GM21447 (cell line): Measurements from ENCODE around the gene ZNF687.
A peak's percentile ranks its signal among the peaks of the same experiment; 100 is the strongest.

Source experiments
- ATAC-seq: cut with Tn5 transposase; IDR thresholded peaks from one replicate; pipeline ENCODE4 v1.9.1; 2021; ENCODE audit not compliant: unreplicated experiment

ZNF687 gene, protein sequence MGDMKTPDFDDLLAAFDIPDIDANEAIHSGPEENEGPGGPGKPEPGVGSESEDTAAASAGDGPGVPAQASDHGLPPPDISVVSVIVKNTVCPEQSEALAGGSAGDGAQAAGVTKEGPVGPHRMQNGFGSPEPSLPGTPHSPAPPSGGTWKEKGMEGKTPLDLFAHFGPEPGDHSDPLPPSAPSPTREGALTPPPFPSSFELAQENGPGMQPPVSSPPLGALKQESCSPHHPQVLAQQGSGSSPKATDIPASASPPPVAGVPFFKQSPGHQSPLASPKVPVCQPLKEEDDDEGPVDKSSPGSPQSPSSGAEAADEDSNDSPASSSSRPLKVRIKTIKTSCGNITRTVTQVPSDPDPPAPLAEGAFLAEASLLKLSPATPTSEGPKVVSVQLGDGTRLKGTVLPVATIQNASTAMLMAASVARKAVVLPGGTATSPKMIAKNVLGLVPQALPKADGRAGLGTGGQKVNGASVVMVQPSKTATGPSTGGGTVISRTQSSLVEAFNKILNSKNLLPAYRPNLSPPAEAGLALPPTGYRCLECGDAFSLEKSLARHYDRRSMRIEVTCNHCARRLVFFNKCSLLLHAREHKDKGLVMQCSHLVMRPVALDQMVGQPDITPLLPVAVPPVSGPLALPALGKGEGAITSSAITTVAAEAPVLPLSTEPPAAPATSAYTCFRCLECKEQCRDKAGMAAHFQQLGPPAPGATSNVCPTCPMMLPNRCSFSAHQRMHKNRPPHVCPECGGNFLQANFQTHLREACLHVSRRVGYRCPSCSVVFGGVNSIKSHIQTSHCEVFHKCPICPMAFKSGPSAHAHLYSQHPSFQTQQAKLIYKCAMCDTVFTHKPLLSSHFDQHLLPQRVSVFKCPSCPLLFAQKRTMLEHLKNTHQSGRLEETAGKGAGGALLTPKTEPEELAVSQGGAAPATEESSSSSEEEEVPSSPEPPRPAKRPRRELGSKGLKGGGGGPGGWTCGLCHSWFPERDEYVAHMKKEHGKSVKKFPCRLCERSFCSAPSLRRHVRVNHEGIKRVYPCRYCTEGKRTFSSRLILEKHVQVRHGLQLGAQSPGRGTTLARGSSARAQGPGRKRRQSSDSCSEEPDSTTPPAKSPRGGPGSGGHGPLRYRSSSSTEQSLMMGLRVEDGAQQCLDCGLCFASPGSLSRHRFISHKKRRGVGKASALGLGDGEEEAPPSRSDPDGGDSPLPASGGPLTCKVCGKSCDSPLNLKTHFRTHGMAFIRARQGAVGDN

DNA sequence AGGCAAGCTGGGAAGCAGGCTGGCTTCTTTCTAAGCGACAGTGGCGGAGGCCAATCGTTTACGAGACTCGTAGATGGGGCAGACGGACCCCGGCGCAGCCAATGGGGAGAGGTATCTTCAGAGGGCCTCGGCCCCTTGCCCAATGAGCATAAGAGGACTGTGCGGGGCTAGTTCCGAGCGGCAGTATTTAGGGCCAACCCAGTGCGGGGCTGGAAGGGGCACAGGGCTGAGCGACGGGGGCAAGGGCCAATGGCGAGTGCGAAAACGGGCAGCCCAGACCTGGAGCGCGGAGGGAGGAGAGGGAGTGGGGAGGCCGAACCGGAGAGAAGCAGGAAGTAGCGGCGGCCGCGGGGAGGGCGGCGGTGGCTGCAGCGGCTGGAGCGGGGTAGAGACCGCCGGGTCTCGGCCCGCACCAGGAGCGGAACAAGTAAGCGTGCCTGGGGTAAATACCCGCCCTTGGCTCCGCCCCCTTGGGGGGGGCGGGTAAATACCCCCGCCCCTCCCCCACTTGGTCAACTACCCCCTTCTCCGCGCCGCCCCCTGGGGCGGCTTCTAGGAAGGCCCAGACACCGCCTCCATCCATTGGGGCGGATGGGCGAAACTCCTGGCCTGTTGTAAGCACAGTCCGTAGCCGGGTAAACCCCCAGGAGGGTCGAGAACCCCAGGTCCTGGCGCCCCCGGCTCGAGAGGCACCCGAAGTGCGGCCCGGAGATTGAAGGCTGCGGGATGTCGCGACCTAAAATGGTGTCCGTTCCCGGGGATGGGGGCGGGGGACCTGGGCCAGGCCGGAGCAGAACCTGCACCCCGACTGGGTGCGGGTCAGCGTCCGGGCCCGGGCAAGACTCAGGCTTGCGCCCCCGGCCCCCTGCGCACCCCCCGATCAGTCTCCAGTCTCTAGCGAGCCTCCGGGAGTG, at the start of gene ZNF687:
Gene ZNF687 (plus strand): TSS at position 331 of the 914 bp plus-strand sequence. CDS start 3,993 bp downstream, outside the sequence.
- peak; percentile 89 for ATAC-seq

DNA sequence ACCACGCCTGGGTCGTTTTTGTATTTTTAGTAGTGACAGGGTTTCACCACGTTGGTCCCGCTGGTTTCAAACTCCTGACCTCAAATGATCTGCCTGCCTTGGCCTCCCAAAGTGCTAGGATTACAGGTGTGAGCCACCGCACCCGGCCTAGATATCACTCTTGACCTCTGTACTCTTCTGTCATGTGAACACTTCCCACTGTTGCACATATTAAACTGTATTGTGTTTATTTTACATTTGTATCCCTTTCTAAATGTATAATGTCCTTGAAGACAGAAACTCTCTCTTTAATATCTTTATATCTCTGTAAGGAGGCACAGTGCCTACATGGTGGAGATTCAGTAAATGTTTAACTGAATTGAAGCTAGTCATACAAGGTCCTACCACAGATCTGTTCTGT, 46.9 kb upstream of the ZNF687 start:
- no peak for ATAC-seq

DNA sequence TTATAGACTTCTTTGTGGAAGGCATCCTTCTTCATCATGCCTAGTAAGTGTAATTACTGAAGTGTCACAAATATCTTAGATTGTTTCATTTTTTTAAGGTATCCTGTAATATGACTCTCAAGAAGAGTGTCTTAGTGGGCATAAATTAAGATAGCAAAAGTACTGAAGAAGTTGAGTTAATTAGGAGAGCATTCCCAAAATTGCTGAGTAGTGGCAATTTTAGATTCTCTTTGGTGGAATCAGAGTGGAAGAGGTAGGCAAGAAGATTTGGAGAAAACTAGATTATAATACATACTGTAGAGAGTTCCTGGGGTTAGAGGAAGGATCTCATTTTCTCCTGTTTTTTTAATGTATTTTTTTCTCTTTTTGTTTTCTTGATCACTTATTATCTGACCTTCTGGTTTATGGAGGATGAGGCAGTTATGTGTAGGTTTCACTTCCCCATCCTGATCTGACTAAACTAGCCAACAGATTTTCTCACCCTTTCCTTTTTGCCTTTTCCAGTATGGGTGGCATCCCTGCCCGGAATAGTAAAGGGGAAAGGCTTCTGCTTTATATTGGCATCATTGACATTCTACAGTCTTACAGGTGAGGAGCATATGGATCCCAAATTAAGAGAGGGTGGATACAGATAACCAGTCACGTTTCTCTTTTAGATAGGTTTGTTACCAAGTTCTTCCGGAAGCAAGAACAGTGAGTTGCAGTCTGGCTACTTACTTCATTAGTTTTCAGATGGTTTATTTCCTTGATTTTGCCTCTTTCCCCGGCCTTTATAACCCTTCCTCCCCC, 44.2 kb upstream of the ZNF687 start:
- ATAC-seq = no peak

DNA sequence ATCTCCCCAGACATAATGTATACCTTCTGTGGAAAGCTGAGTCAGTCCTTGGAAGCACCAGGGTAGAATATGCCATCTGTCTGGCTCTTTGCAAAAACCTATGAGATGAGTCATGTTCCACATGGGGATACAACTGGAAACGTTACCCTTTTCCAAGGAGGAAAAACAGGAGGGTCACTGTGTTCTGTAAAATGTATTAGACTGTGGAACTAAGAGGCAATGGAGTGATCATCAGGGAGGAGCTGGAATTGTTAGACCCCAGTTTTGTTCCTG, 43.7 kb upstream of the ZNF687 start:
- no peak for ATAC-seq

DNA sequence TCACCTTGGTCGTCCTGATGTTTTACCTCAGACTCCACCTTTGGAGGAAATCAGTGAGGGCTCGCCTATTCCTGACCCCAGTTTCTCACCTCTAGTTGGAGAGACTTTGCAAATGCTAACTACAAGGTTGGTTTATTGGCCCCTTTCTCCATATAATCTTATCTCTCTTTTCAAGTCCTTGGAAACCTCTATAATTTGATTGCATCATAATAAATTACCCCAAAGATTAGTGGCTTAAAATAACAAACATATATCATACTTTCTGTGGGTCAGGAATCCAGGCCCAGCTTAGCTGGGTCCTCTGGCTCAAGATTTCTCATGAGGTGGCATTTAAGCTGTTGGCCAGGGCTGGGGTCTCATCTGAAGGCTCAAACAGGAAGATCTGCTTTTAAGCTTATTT, 39.7 kb upstream of the ZNF687 start:
- ATAC-seq = no peak

DNA sequence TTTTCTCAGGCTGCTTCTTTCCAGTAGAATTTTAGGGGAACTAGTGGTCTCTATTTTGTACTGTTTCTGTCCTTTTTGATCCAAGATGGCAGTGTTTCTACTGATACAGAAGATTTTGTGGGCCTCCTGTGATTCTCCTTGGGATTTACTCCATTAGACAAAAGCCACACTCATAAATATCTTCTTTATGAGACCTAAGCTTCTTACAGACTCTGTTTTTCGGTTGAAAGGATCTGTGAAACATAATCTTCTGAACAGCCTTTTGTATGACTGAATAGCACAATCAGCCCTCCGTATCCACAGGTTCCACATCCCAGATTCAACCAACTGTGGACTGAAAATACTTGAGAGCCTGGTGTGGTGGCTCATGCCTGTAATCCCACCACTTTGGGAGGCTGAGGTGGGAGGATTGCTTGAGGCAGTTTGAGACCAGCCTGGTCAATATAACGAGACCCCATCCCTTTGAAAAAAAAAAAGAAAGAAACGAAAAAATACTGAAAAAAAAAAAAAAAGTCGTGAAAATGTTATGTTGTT, 38.3 kb upstream of the ZNF687 start:
- ATAC-seq = no peak

DNA sequence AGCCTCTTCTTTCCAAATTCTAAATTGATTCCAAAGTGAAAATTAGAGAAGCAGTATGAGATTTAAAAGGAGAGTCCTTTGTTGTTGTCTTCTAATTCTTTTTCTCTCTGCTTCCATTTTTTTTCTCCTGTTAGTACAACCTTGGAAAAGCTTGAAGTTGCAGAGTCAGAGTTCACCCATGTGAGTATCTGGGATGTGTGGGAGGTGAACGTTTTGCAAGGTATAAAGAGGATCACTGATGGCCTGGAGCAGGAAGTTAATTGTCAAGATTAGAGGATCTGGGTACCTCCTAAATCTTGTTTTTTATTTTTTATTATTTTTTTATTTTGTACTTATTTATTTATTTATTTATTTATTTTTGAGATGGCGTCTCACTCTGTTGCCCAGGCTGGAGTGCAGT, 35.3 kb upstream of the ZNF687 start:
- ATAC-seq = no peak

DNA sequence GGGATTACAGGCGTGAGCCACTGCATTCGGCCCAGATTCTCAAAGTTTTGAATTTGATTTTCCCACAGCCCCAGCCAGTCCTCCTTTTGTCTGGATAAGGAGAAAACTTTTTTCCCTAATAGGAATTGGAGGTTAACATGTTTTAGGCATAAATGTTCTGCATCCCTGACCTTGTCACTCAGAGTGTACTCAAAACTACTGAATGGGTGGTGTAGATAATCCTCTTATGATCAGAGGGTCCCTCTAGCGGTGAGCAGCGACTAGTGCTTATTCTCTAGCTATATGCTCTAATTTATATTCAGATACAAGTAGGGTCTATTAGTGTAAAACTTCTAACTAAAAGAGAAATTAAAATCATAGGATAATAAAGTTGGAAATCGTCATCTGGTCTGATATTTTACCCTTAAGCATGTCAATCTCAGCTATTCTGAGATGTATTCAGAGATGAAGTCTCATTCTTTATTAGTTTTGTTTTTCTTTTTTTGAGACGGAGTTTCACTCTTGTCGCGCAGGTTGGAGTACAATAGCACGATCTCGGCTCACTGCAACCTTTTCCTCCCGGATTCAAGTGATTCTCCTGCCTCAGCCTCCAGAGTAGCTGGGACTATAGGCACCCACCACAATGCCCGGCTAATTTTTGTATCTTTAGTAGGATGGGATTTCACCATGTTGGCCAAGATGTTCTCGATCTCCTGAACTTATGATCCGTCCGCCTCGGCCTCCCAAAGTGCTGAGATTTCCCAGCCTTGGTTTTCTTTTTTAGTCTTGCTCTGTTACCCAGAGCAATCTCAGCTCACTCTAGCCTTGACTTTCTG, 30.2 kb upstream of the ZNF687 start:
- no peak for ATAC-seq

DNA sequence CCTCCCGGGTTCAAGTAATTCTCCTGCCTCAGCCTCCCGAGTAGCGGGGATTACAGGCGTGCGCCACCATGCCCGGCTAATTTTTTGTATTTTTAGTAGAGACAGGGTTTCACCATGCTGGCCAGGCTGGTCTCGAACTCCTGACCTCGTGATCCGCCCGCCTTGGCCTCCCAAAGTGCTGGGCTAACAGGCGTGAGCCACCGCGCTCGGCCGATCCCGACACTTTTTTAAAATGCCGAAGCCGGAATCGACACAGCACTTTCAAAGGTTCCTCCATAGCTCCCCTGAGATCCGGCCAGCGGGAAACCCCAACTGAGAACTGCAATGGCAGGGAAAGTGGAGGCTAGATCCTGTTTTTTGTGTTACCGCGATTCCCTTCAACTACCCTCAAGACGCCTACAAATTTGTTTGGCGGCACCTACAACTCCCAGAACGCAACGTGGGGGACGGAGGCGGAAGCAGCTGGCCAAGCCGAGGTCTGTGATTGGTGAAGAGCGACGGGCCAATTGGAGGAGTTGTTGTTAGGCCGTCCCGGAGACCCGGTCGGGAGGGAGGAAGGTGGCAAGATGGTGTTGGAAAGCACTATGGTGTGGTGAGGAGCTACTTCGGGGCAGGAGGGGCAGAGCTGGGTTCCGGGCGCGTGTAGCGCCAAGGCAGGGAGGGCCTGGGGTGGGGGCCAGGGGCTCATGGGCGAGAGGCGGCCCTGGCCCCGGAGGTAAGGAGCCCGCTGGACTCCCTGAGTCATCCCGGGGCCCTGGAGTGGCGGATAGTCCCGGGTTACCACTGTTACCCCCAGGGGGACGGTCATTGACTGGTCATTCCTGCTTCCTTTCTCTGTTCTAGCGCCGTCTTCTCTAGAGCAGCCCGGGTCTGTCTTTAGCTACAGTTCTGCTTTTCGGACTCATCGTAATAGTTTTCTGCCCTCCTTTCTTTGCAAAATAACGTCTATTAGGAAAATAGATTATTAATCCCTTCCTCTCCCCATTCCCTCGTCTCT, 27.6 kb upstream of the ZNF687 start, which contains the start of gene PSMD4:
Gene PSMD4 (plus strand): TSS at position 518 of the 997 bp plus-strand sequence. CDS start 49 bp downstream, at position 567.
- peak; percentile 91 for ATAC-seq

DNA sequence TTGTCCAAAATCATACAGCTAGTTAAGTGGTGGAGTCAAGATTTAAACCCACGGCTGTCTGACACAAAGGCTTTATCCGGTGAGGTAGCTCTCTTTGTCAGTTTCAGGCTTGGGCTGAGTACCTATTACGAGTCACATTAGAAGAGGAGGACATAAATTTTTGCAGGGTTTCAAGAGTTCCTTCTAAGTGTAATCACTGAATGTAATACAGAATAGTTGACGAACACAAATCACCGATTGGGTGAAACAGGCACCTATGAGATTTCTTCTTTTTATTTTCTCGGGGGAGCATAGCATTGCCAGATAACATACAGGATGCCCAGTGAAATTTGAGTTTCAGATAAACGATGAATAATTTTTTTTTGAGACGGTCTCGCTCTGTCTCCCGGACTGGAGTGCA, 26.7 kb upstream of the ZNF687 start:
- ATAC-seq = no peak

DNA sequence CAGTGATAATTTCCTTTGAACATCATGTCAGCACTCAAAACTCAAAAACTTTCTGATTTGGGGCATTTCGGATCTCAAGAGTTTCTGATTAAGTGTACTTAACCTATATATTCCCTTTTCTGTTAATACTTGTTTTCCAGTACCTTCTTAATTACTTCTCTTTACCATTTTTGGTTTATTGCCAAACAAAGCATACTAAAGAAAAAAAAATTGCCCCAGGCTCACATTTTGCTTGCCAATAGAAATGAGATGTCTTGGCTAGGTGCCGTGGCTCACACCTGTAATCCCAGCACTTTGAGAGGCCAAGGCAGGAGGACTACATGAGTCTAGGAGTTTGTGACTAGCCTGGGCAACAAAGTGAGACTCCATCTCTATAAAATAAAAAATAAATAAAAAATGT, 22.7 kb upstream of the ZNF687 start:
- ATAC-seq = no peak

DNA sequence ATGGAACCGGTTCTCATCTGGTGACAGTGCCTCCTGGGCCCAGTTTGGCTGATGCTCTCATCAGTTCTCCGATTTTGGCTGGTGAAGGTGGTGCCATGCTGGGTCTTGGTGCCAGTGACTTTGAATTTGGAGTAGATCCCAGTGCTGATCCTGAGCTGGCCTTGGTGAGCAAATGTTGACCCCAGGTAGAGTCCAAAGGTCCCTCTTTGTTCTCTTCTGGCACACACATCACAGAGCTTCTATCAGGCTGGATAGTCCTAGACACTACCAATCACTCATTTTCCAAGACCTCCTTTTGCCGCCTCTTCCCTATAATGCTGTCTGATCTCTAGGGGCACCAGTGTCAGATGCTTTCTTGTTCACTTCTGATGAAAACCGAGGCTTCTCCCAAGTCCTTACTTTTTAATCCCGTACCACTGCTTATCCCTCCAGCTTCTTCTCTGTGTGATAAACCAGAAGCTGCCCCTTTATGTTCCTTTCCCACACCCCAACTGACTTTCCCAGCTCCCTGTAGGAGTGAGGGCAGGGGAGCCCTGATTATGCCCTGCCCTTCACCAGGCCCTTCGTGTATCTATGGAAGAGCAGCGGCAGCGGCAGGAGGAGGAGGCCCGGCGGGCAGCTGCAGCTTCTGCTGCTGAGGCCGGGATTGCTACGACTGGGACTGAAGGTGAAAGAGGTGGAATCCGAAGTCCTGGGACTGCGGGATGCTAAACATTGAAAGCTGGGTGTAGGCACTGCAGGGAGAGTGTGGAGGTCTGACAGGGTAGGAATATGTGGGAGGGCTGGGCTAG, 16.5 kb upstream of the ZNF687 start:
- ATAC-seq = no peak

DNA sequence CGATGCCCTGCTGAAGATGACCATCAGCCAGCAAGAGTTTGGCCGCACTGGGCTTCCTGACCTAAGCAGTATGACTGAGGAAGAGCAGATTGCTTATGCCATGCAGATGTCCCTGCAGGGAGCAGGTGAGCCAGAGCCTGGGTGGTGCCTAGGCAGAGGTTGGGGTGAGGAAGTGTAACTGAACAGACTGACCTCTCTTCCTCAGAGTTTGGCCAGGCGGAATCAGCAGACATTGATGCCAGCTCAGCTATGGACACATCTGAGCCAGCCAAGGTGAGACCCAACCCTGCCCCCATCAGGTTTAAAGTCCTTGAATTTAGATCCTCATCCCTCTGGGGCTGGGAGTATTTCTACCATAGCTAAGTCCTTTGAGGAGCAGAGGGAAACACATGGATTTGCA, 15.8 kb upstream of the ZNF687 start:
- ATAC-seq = no peak

DNA sequence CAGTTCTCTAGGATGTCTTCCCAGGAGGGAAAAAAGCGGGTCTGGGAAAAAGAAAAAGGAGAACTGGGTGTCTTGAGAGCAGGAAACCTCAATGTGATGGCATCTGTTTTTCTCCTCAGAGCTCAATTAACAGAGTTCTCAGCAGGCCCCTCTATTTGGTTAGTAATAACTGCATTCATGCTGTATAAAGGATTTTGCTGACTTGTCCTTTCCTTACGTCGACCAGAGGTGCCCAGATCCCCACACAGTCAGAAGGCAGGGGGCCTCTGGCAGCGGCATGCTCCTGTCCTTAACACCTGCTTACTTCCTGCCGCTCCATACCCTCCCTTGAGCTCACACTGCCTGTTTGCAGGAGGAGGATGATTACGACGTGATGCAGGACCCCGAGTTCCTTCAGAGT, 15.3 kb upstream of the ZNF687 start:
- ATAC-seq = no peak

DNA sequence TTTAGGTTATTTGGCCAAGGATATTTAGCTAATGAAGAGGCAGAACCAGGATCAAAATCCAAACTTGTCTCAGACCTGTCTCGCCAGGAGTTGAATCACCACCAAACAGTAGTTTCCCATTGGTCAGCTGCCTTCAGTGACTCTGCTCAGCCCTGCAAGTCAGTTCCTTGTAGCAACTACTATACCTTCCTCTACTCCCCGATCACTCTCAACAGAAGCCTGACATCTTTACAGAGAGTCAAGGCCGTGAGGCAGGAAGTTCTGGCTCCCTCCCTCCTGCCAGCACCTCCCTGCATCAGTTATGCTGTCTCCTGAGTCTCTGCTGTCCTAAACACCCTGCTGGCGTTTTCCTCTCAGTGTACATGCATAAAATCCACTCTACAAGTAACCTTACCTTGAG, 14.3 kb upstream of the ZNF687 start:
- no peak for ATAC-seq

DNA sequence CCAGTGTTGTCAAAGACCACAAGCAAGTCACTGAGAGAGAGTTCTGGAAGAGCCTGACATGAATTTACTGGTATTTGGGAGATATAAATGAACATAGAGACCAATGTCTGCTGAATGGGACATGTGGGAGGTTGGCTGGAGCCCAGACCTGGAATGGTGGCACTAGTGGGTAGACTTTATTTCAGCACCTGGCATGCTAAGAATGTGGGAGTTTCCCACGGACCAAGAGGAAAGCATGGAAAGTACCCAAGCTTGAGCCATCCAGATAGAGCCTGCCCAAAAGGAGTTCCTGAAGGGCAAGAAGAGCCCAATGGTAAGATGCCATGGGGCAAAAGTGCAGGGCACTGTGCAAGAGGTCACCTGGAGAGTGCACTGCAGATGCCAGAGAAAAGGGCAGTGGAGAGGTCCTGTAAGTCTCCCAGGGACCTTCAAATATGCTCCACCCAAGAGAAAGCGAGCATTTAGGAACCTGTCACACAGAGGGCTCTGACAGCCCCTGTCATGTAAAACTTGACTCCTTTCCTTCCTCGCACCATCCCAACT, 8.1 kb upstream of the ZNF687 start:
- no peak for ATAC-seq
